ENCODE data around the gene SLC9A3.

The SLC9A3 gene

DNA sequence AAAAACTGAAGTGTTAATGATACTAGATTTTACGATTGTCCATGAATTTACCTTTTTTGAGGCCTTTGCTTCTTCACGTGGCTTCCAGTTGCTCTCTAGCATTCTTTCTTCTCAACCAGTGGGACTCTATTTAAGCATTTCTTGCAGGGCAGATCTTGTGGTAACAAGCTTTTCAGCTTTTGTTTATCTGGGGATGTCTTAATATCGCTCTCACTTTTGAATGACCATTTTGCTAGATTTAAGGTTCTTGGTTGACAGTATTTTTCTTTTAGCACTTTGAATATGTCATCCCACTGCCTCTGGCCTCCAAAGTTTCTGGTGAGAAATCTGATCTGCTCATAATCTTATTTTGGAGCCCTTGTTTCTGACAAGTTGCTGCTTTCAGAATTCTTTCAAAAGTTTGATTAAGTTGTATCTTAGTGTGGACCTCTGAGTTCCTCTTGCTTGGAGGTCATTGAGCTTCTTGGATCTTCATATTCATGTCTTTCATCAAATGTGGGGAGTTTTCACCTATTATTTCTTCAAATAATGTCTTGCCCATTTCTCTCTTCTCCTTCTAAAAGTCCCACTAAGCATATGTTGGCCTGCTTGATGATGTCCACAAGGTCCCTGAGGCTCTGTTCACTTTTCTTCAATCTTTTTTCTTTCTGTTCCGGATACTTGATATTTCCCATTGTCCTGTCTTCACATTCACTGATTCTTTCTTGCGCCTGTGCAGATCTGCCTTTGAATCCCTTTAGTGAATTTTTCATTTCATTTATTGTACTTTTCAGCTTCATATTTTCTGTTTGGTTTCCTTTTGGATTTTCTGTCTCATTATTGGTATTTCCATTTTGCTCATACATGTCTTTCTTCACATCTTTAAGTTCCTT, 72.4 kb downstream of the SLC9A3 start:
- H3K4me3 ChIP-seq (ENCODE audit: control insufficient read depth, low read depth, low read length), result no peak overlapping the region
- TF ChIP-seq, protein P1, sequence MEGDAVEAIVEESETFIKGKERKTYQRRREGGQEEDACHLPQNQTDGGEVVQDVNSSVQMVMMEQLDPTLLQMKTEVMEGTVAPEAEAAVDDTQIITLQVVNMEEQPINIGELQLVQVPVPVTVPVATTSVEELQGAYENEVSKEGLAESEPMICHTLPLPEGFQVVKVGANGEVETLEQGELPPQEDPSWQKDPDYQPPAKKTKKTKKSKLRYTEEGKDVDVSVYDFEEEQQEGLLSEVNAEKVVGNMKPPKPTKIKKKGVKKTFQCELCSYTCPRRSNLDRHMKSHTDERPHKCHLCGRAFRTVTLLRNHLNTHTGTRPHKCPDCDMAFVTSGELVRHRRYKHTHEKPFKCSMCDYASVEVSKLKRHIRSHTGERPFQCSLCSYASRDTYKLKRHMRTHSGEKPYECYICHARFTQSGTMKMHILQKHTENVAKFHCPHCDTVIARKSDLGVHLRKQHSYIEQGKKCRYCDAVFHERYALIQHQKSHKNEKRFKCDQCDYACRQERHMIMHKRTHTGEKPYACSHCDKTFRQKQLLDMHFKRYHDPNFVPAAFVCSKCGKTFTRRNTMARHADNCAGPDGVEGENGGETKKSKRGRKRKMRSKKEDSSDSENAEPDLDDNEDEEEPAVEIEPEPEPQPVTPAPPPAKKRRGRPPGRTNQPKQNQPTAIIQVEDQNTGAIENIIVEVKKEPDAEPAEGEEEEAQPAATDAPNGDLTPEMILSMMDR (IDR thresholded peaks at IDR 0.05; ENCODE audit: control insufficient read depth, insufficient read depth, low read depth, low read length, missing control alignments), result no peak
- no peak for DNase-seq (ENCODE audit: low read depth)

DNA sequence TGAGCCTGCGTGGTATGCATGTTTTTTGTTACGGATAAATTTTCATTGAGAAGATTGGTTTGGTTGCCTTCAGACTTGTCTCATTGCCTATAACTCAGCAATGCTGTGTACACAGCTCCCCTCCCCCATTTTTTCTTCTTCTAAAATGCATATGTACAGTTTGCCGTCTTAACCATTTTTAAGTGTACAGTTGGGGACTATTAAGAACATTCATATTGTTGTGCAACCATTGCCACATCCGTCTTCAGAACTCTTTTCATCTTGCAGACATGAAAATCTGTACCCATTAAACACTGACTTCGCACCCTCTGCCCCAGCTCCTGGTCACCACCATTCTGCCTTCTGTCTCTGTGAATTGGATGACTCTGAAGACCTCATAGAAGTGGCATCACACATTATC, 75.1 kb downstream of the SLC9A3 start:
- no peak overlapping the region for H3K4me3 ChIP-seq (ENCODE audit: control insufficient read depth, low read depth, low read length)
- TF ChIP-seq, protein P1 (IDR thresholded peaks at IDR 0.05; ENCODE audit: control insufficient read depth, insufficient read depth, low read depth, low read length, missing control alignments), result no peak
- no peak for DNase-seq (ENCODE audit: low read depth)

DNA sequence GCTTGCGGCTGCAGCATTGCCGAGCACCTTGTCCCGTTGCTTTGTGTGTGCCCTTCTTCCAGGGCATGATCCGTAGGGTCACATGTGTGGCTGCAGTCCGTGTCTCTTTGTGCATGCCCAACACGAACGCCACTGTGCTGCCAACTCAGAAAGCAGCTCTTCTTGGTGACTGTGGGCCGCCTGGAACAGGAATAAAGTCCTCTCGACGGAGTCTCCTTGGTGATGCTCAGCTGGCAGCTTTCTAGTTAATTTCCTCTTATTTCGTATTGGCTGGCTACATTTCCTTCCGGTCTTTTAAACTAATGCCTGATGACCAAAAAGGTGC, 75.5 kb downstream of the SLC9A3 start:
- TF ChIP-seq, protein P1 (IDR thresholded peaks at IDR 0.05; ENCODE audit: control insufficient read depth, insufficient read depth, low read depth, low read length, missing control alignments), result no peak
- no peak for DNase-seq (ENCODE audit: low read depth)
- H3K4me3 ChIP-seq (ENCODE audit: control insufficient read depth, low read depth, low read length), result no peak overlapping the region

- no peak for DNase-seq (ENCODE audit: low read depth)
- H3K4me3 ChIP-seq (ENCODE audit: control insufficient read depth, low read depth, low read length), result no peak overlapping the region
- TF ChIP-seq, protein P1 (IDR thresholded peaks at IDR 0.05; ENCODE audit: control insufficient read depth, insufficient read depth, low read depth, low read length, missing control alignments), result no peak
Observed at GRCh38 chr5:448061-448765, 76.0 kb downstream of the SLC9A3 start.

GRCh38 chr5:447501-447900, 76.7 kb downstream of the SLC9A3 start:
- no peak overlapping the region for H3K4me3 ChIP-seq (ENCODE audit: control insufficient read depth, low read depth, low read length)
- DNase-seq (ENCODE audit: low read depth), result no peak
- TF ChIP-seq, protein P1 (IDR thresholded peaks at IDR 0.05; ENCODE audit: control insufficient read depth, insufficient read depth, low read depth, low read length, missing control alignments), result no peak

DNA sequence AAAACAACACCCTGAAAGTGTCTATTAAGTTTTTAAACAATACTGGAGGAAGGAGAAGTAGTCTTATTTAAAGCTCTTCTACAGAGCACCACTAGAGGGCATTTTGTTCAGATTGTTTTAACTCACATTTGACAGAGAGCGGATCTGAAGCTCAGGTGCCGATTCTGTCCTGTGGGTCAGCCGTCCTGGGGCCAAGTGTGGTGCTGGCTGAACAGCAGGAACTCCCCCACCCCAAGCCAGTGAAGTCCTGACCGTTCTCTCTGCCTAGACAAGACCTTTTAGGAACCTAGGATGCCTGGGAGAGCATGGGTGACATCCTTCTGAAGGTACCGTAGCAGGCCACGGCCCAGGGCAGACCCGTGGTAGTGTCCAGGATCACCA, 77.4 kb downstream of the SLC9A3 start:
- no peak overlapping the region for H3K4me3 ChIP-seq (ENCODE audit: control insufficient read depth, low read depth, low read length)
- no peak for DNase-seq (ENCODE audit: low read depth)
- TF ChIP-seq, protein P1 (IDR thresholded peaks at IDR 0.05; ENCODE audit: control insufficient read depth, insufficient read depth, low read depth, low read length, missing control alignments), result peak; percentile 43

All from AG09309 (cell line).